Bronchial epithelial cell (primary cell): ENCODE measurements around the gene AMOTL2. TPM values are rescaled to one million over a fixed set of nuclear protein-coding genes. Genes with fewer than 3 reads are reported as not detected.

Source experiments
- DNase-seq: peaks from one replicate; pipeline ENCODE4 v3.0.0-alpha.2; 2010; ENCODE audit warnings: low read depth
- FAIRE-seq: peaks from 2 replicates; lab custom pipeline; 2011; peaks lifted over from hg19 to GRCh38; lab: Jason Lieb, UNC
- H3K27me3 ChIP-seq: 2 replicates; pipeline ENCODE4 v1.5.1; 2011; ENCODE audit warnings: low read length; ENCODE audit not compliant: control insufficient read depth, insufficient read depth
- H3K36me3 ChIP-seq: 2 replicates; pipeline ENCODE4 v1.5.1; 2011; ENCODE audit warnings: low read length; ENCODE audit not compliant: control insufficient read depth, insufficient read depth
- H3K4me3 ChIP-seq: 2 replicates; pipeline ENCODE4 v1.5.1; 2011; ENCODE audit warnings: mild to moderate bottlenecking, low read depth, low read length, control low read depth
- total RNA-seq: library from RNA; depleted of rRNA; stranded (reverse); fragments of >200 nt; gene quantifications from 2 replicates; pipeline ENCODE4 v1.2.1, GENCODE V29; 2014
- TF ChIP-seq, protein P1 (sequence below): IDR thresholded peaks from 2 replicates; pipeline ENCODE4 v1.5.1; 2011; ENCODE audit warnings: mild to moderate bottlenecking, moderate library complexity, low read length, control low read depth, inconsistent platforms; ENCODE audit not compliant: insufficient read depth, severe bottlenecking

The AMOTL2 gene
- total RNA-seq, 1 donor from 2014 or later: 54.2 TPM

DNA sequence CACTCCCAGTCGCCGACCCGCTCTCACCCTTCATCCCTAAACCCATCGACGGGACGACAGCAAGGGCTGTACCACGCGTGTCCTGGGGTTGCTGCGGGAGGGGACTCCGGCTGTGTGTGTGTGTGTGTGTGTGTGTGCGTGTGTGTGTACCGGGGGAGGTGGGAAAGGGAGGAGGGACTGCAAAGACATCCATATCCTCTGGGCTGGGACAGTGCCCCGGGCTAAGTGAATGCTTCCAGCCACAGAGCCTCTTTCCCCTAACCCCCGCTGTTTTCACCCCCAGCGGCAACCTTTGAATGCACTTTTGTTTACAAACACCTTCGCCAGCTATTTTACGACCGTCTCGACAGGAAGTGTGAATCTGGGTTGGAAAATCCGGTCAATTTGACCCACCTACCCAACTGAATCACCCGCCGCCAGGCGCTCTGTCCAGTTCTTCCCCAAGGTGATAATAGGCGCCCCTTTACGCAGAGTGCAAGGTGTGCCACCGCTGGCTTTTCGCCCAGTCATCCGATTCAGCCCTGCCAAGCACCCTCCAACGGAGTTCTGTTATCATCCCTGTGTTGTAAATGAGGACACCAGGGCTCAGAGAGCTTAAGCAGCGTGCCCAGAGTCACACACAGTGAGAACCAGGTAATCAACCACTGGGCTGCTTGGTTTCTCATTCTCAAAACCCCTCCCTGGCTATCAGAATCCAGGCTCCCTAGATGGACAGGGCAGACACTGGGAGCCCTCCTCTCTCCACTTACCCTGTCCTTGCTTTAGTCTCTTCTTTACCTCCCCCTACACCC lies 739 bp upstream of the AMOTL2 start:
- FAIRE-seq (peak; percentile 68), DNase-seq (peak; percentile 65)
- Histone ChIP-seq H3K36me3 (peaks cover 13% of the 10 kb centered on the region), H3K4me3 (peak overlapping the region; percentile 80), H3K27me3 (no peaks in the 10 kb centered on the region)
- TF ChIP-seq, protein P1, sequence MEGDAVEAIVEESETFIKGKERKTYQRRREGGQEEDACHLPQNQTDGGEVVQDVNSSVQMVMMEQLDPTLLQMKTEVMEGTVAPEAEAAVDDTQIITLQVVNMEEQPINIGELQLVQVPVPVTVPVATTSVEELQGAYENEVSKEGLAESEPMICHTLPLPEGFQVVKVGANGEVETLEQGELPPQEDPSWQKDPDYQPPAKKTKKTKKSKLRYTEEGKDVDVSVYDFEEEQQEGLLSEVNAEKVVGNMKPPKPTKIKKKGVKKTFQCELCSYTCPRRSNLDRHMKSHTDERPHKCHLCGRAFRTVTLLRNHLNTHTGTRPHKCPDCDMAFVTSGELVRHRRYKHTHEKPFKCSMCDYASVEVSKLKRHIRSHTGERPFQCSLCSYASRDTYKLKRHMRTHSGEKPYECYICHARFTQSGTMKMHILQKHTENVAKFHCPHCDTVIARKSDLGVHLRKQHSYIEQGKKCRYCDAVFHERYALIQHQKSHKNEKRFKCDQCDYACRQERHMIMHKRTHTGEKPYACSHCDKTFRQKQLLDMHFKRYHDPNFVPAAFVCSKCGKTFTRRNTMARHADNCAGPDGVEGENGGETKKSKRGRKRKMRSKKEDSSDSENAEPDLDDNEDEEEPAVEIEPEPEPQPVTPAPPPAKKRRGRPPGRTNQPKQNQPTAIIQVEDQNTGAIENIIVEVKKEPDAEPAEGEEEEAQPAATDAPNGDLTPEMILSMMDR: no peak

DNA sequence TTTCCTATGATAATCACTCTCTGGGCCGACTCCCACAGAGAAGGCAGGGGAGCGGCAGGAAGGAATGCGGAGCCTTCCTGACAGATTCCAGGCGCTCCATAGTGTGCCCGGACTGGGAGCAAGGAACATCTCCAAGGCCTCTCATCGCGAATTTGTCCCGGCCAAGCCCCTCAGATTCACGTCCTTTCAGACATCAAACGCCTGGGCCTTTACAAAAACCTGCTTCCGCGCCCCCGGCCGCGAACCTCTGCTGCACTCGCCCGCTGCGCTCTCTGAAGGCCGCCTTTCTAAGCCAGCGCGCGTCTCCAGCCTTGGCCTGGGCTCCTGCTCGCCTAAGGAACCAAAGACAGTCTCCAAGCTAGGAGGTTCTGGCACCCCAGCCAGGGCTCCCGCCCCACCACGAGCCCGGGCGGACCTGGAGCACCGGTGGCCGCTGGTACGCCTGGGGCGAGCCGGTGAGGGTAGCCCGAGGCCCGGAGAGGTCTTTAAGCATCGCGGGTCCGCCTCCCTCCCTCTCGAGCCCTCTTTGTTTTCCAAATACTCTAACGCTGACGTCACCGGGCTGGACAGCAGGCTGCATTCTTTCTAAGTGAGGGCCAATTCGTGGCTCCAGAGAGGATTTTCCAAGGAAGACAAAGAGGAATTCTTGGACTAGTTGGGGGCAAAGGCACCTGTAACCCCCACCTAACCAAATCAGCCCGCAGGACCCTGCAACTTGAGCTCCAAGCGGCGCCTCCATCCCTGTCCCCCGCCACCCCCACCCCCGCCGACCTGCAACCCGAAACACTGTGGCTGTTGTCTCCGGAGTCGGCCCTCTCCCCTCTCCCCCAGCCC lies 759 bp downstream of the AMOTL2 start:
- H3K4me3 ChIP-seq: peak overlapping the region; percentile 80

DNA sequence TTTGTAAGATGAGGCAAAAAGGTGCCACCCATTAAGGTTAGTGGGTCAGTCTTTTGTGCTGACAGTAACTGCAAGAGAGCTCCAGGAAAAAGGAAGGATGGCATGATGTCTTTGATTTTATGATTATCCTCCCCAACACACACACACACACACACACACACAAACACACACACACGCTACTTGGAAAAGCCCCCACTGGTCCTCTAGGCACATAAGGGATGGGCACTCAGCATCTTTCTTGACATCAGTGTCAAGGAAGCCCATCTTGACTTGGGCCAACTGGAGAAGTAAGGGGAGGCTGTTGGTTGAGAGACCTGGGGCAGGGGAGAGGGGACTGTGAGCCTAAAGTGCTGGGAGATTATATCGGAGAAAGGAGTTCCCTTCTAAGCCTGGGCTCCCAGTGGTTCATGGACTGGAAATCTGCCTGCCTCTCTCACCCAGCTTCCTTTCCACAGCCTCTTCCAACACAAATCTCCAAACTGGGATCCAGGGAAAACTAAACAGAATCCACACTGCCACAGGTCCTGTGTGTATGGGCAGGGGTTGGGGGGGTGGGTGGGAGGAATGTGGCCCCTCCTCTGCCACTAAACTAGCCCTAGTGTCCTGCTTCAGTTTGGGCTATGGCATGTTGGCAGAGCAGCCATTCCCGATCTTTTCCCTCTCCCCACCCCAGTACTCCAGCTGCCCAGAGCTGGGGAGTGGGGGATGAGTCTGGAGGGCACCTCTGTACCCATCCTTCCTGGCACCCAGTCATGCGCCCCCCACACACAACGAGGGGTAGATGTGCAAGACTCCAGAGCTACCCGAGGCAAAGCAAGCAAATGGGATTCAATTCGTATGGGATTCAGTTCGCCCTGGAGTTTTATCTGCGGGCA lies 1.6 kb downstream of the AMOTL2 start:
- no peak for FAIRE-seq
- H3K27me3 ChIP-seq: no peaks in the 10 kb centered on the region
- DNase-seq: no peak
- TF ChIP-seq, protein P1: no peak
- peaks cover 27% of the 10 kb centered on the region for H3K36me3 ChIP-seq
- H3K4me3 ChIP-seq: peak overlapping the region; percentile 80

More for the DNA sequence above, 759 bp downstream of the AMOTL2 start:
- TF ChIP-seq, protein P1: no peak
- Histone ChIP-seq H3K27me3 (no peaks in the 10 kb centered on the region), H3K36me3 (peaks cover 24% of the 10 kb centered on the region)
- FAIRE-seq (no peak), DNase-seq (peak; percentile 77)

DNA sequence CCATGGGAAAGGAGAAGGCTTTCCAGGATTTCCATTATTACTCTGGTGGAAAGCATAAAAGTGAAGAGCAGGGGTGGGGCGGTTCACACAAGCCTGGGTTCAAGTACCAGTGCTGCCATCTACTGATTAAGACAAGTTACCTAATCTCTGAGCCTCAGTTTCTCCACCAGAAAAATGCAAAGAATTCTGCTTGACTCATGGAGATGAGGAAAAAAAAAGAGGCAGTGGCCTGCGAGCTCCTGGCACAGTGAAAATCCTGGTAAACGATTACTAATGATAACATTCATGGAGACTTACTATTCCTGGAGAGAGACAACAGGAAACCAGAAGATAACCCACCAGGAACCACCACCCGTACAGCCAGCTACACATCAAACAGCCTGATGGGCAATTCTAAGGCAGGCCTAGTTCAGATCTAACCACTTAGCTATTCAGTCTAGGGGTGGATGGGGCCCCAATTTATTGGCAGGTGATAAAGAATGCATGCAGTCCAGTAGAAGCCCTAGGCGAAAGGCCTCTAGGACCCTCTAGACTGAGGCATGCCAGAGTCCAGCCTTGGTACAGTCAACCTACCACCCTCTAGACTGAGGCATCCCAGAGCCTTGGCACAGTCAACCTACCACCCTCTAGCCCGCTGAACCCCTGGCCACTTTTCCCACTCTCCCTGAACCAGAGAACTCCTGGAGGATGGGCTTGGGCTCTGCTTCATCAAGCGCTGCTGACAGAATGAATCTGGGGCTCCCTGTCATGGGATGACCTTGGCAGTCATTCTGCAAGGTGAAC lies 2.5 kb downstream of the AMOTL2 start:
- peak; percentile 40 for FAIRE-seq

More for the DNA sequence above, 2.5 kb downstream of the AMOTL2 start:
- H3K4me3 ChIP-seq: peak overlapping the region; percentile 7
- H3K27me3 ChIP-seq: no peaks in the 10 kb centered on the region
- TF ChIP-seq, protein P1: no peak
- peaks cover 36% of the 10 kb centered on the region for H3K36me3 ChIP-seq
- no peak for DNase-seq
